Endothelial cell of umbilical vein (primary cell): ENCODE data around the gene CCDC159. TPM values are rescaled to one million over a fixed set of nuclear protein-coding genes. Genes with fewer than 3 reads are reported as not detected.
"Not testable (repeated sequence)": the region's sequence is repeated elsewhere in the genome, so short reads cannot be mapped to it uniquely, and the experiment has no call there.

Source experiments
- BruUV-seq: library from RNA; stranded (reverse); fragments of 400-500 nt; replicated peaks from 2 replicates; lab custom pipeline; 2021; lab: Mats Ljungman, UMichigan
- CTCF ChIA-PET: fragments of 300-600, 350-600 bp; sonication (Branson Sonifier 250); formaldehyde crosslinking; loops from one replicate; lab custom pipeline; 2021; ENCODE audit warnings: antibody characterized with exemption, inconsistent platforms; lab: Charles Lee
- POLR2A ChIA-PET: fragments of 300-600, 350-600 bp; sonication (Branson Sonifier 250); formaldehyde crosslinking; loops from one replicate; lab custom pipeline; 2021; ENCODE audit warnings: antibody characterized with exemption, inconsistent platforms; lab: Charles Lee
- DNase-seq: peaks from one replicate; pipeline ENCODE4 v3.0.0-alpha.2; 2011; ENCODE audit warnings: low read depth, low spot score
- FAIRE-seq: peaks from 2 replicates; lab custom pipeline; 2011; peaks lifted over from hg19 to GRCh38; lab: Jason Lieb, UNC
- H2AFZ ChIP-seq: 2 replicates; pipeline ENCODE4 v1.6.0; 2012; ENCODE audit warnings: low read depth, low read length, control low read depth, inconsistent platforms
- H3K27ac ChIP-seq: 2 replicates; pipeline ENCODE4 v1.5.1; 2011; ENCODE audit warnings: low read depth, mild to moderate bottlenecking, control low read depth, low read length, moderate library complexity; ENCODE audit not compliant: insufficient read depth
- H3K27me3 ChIP-seq, 2 experiments: 2 replicates each; pipeline versions ENCODE4 v1.6.0 to v1.6.1; 2011; ENCODE audit warnings: low read length in 2 of 2, mixed read lengths in 1 of 2; ENCODE audit not compliant: control insufficient read depth in 2 of 2, insufficient read depth in 2 of 2
- H3K36me3 ChIP-seq, 2 experiments: 2 replicates in 1 of 2; 3 replicates in 1 of 2; pipeline ENCODE4 v1.5.1; 2011; ENCODE audit warnings: low read length in 2 of 2, mild to moderate bottlenecking in 1 of 2, moderate library complexity in 1 of 2; ENCODE audit not compliant: control insufficient read depth in 2 of 2, insufficient read depth in 2 of 2; ENCODE audit errors: extremely low read depth in 1 of 2
- H3K4me1 ChIP-seq: 3 replicates; pipeline ENCODE4 v1.5.1; 2011; ENCODE audit warnings: mild to moderate bottlenecking, low read length; ENCODE audit not compliant: control insufficient read depth, insufficient read depth; ENCODE audit errors: extremely low read depth
- H3K4me2 ChIP-seq: 2 replicates; pipeline ENCODE4 v1.6.1; 2011; ENCODE audit warnings: low read length, control low read depth, mixed read lengths; ENCODE audit not compliant: insufficient read depth
- H3K4me3 ChIP-seq, 3 experiments: fragments of 200-600 bp in 1 of 3; sonication (generic), shearing (Covaris generic) in 1 of 3; replicated peaks in 1 of 3; 2 replicates each; pipeline ENCODE4 v1.5.1; 2011 to 2016; ENCODE audit warnings: control low read depth in 3 of 3, low read length in 3 of 3, mild to moderate bottlenecking in 2 of 3, inconsistent platforms in 1 of 3, low read depth in 1 of 3, moderate library complexity in 1 of 3; ENCODE audit not compliant: insufficient read depth in 1 of 3
- H3K79me2 ChIP-seq: 2 replicates; pipeline ENCODE4 v1.6.0; 2012; ENCODE audit warnings: low read length, inconsistent platforms; ENCODE audit not compliant: control insufficient read depth, insufficient read depth
- H3K9ac ChIP-seq: replicated peaks from 2 replicates; pipeline ENCODE3; 2011; ENCODE audit warnings: low read length, control low read depth; ENCODE audit not compliant: insufficient read depth; ENCODE audit errors: extremely low read depth
- H3K9me1 ChIP-seq: replicated peaks from 3 replicates; pipeline ENCODE4 v1.6.0; 2011; ENCODE audit warnings: mild to moderate bottlenecking, low read length; ENCODE audit not compliant: control insufficient read depth, insufficient read depth; ENCODE audit errors: extremely low read depth
- H3K9me3 ChIP-seq: replicated peaks from 2 replicates; pipeline ENCODE4 v1.5.1; 2012; ENCODE audit warnings: low read length, inconsistent platforms; ENCODE audit not compliant: control insufficient read depth, insufficient read depth
- H4K20me1 ChIP-seq: replicated peaks from 2 replicates; pipeline ENCODE3; 2011; ENCODE audit warnings: mild to moderate bottlenecking, low read length; ENCODE audit not compliant: control insufficient read depth, insufficient read depth; ENCODE audit errors: extremely low read depth
- EZH2 ChIP-seq: IDR thresholded peaks from 2 replicates; pipeline ENCODE4 v1.6.1; 2012; ENCODE audit warnings: borderline replicate concordance, low read depth, mild to moderate bottlenecking, moderate library complexity, low read length, inconsistent platforms; ENCODE audit not compliant: severe bottlenecking
- FOS ChIP-seq: IDR thresholded peaks from 2 replicates; pipeline ENCODE4 v1.6.1; 2011; ENCODE audit warnings: mild to moderate bottlenecking, low read length, moderate library complexity, borderline replicate concordance; ENCODE audit not compliant: insufficient read depth
- GATA2 ChIP-seq: IDR thresholded peaks from 2 replicates; pipeline ENCODE4 v1.7.0; 2011; ENCODE audit warnings: low read depth, mild to moderate bottlenecking, moderate library complexity, mixed read lengths, low read length; ENCODE audit not compliant: insufficient read length, insufficient read depth
- JUN ChIP-seq: IDR thresholded peaks from 2 replicates; pipeline ENCODE4 v1.6.1; 2011; ENCODE audit warnings: borderline replicate concordance, low read depth; ENCODE audit not compliant: insufficient read length, insufficient read depth
- MYC ChIP-seq: IDR thresholded peaks from one replicate; pipeline ENCODE4 v1.6.1; 2011; ENCODE audit warnings: mild to moderate bottlenecking, low read depth, low read length
- POLR2A ChIP-seq: IDR thresholded peaks from 2 replicates; pipeline ENCODE4 v1.6.1; 2012; ENCODE audit warnings: low read depth, mild to moderate bottlenecking, control low read depth, low read length
- dilution Hi-C: fragments of 300-500 bp; cut with MboI; formaldehyde crosslinking; loops from one replicate; pipeline ENCODE4 v1.15.0; 2019; ENCODE audit warnings: low sequenced_read_pairs; ENCODE audit not compliant: extremely low pct_ligation_motif_present
- intact Hi-C: fragments of 100-400 bp; cut with micrococcal nuclease; formaldehyde crosslinking; loops from one replicate; pipeline ENCODE4 v1.10.0; 2022
- polyA plus RNA-seq, 4 experiments: library from polyadenylated mRNA; depleted of rRNA in 3 of 4; stranded (reverse) in 3 of 4; unstranded in 1 of 4; fragments of >200 nt; gene quantifications; 2 replicates each; pipeline versions ENCODE4 v1.2.1 to v1.2.3, GENCODE V29; 2011 to 2012; ENCODE audit warnings: missing spikeins in 1 of 4
- total RNA-seq: library from RNA; stranded (reverse); gene quantifications from 2 replicates; pipeline ENCODE4 v1.2.3, GENCODE V29; 2021
- TF ChIP-seq, protein P1 (sequence below), 2 donors: IDR thresholded peaks; 1 replicate in 1 of 2; 2 replicates in 1 of 2; pipeline ENCODE4 v1.5.1; 2011; ENCODE audit warnings: low read length in 2 of 2, mild to moderate bottlenecking in 2 of 2, moderate library complexity in 2 of 2, control low read depth in 1 of 2, inconsistent platforms in 1 of 2, low read depth in 1 of 2; ENCODE audit not compliant: insufficient read depth in 1 of 2; ENCODE audit errors: extremely low read depth in 1 of 2

CCDC159 gene
- total and polyA plus RNA-seq, 2 donors (not counting 3 experiments of a cell fraction or from before 2014, with no cell fraction given): 30.0 to 31.6 TPM

DNA sequence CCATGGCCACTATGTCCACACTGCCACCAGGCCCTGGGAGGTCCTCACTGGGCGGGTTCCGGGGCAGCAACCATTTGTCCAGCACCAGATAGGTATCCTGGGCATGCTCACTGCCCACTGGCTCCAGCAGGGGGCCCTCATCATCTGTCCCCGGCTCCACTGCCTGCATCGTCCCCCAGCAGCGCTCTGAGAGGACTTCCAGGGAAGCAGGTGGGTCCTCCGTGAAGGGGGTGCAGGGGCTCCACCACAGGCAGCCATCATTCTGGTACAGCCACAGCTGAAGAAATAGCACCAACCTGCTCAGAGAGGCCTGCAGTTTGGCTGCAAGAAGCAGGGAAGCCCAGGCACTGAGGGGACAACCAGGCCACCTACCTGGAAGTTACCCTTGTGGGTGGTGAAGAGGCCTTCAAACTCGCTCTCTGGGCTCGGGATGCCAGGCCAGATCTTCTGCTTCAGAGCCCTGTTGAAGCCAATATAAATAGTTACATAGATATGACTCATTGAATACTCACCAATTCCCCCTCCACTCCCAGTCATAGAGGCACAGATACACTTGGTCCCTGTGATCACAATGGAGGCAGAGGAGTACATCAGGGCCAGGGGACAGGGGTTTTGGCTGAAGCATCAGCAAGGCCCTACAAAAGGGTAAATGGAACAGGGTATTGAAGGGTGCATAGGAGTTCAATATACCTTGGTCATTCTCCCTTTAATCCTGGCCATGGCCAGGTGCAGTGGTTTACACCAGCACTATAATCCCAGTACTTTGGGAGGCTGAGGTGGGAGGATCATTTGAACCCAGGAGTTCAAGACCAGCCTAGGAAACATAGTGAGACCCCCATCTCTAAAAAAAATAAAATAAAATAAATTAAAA, 32.2 kb downstream of the CCDC159 start:
- Histone ChIP-seq H3K27ac (peak overlapping the region; percentile 13), H3K27me3 (no peaks in the 10 kb centered on the region), H3K9me1 (no peaks in the 10 kb centered on the region), H3K4me2 (no peak overlapping the region), H3K79me2 (peaks cover 6% of the 10 kb centered on the region), H4K20me1 (no peaks in the 10 kb centered on the region), H3K36me3 (no peaks in the 10 kb centered on the region), H3K9ac (no peak overlapping the region), H2AFZ (no peak overlapping the region), H3K4me1 (peaks cover 49% of the 10 kb centered on the region), H3K9me3 (no peaks in the 10 kb centered on the region), H3K4me3 (no peak overlapping the region)
- BruUV-seq: no TSS peak
- ChIA-PET CTCF (interaction anchor here (1.4 to 2.4 kb wide), 5 partner anchors 9 to 104 kb away, joined by 4 to 22 read pairs (median 5); partner anchors contain the start of genes ODAD3 and PRKCSH), POLR2A (interaction anchor here (0.5 kb wide), 1 partner anchor 34 kb away, joined by 4 read pairs; no protein-coding TSS in a partner anchor)
- intact Hi-C loops (no loop called here), dilution Hi-C loops (no loop called here)
- FAIRE-seq: peak; percentile 89
- DNase-seq: peak; percentile 49
- TF ChIP-seq, protein P1, sequence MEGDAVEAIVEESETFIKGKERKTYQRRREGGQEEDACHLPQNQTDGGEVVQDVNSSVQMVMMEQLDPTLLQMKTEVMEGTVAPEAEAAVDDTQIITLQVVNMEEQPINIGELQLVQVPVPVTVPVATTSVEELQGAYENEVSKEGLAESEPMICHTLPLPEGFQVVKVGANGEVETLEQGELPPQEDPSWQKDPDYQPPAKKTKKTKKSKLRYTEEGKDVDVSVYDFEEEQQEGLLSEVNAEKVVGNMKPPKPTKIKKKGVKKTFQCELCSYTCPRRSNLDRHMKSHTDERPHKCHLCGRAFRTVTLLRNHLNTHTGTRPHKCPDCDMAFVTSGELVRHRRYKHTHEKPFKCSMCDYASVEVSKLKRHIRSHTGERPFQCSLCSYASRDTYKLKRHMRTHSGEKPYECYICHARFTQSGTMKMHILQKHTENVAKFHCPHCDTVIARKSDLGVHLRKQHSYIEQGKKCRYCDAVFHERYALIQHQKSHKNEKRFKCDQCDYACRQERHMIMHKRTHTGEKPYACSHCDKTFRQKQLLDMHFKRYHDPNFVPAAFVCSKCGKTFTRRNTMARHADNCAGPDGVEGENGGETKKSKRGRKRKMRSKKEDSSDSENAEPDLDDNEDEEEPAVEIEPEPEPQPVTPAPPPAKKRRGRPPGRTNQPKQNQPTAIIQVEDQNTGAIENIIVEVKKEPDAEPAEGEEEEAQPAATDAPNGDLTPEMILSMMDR (IDR thresholded peaks at IDR 0.05; ENCODE audit: extremely low read depth in 1 of 2, insufficient read depth in 1 of 2, low read depth in 1 of 2, low read length in 2 of 2): peak; percentile 59 to 82
- TF ChIP-seq POLR2A (no peak), EZH2 (no peak), MYC (no peak), GATA2 (no peak), FOS (peak; percentile 91), JUN (peak; percentile 70)

DNA sequence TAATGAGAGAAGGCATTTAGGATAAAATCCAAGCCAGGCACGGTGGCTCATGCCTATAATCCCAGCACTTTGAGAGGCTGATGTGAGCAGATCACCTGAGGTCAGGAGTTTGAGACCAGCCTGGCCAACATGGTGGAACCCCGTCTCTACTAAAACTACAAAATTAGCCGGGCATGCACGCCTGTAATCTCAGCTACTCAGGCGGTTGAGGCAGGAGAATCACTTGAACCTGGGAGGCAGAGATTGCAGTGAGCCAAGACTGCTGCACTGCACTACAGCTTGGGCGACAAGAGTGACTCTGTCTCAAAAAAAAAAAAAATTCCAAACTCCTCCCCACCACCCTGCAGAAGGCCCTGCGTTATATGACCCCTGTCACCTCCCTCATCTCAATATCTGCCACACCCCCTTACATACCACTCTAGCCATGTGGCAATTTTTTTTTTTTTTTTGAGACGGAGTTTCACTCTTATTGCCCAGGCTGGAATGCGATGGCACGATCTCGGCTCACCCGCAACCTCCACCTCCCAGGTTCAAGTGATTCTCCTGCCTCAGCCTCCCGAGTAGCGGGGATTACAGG, 33.0 kb downstream of the CCDC159 start:
- H3K79me2 ChIP-seq, H3K4me3 ChIP-seq, H3K9me1 ChIP-seq, DNase-seq, FAIRE-seq, H3K27me3 ChIP-seq, dilution Hi-C loops, H3K9me3 ChIP-seq, H3K36me3 ChIP-seq, POLR2A ChIA-PET, H3K9ac ChIP-seq, H4K20me1 ChIP-seq, H2AFZ ChIP-seq, H3K4me2 ChIP-seq, BruUV-seq, H3K27ac ChIP-seq, intact Hi-C loops: not testable (repeated sequence)
- CTCF ChIA-PET: interaction anchor here (2.7 to 5.5 kb wide), 3 partner anchors 27 to 86 kb away, joined by 14 to 55 read pairs (median 16); partner anchors contain the start of genes ODAD3 and PRKCSH
- H3K4me1 ChIP-seq: peaks cover 49% of the 10 kb centered on the region
